Fibroblast of the conjunctiva (primary cell): ENCODE measurements around the gene MSH3.
"Not testable (repeated sequence)": the region's sequence is repeated elsewhere in the genome, so short reads cannot be mapped to it uniquely, and the experiment has no call there.

Source experiments
- DNase-seq: peaks from one replicate; pipeline ENCODE4 v3.0.0-alpha.2; 2010; ENCODE audit warnings: low read depth

Gene MSH3

GRCh38 chr5:80755626-80756025 lies 101.2 kb downstream of the MSH3 start:
- no peak for DNase-seq

GRCh38 chr5:80756292-80756691 lies 101.8 kb downstream of the MSH3 start:
- no peak for DNase-seq

GRCh38 chr5:80757290-80757689 lies 102.8 kb downstream of the MSH3 start:
- no peak for DNase-seq

- DNase-seq = no peak
Measured at GRCh38 chr5:80759866-80760577, 105.6 kb downstream of the MSH3 start.

- no peak for DNase-seq
Measured at GRCh38 chr5:80760680-80761079, 106.2 kb downstream of the MSH3 start.

GRCh38 chr5:80761176-80761575 lies 106.7 kb downstream of the MSH3 start:
- DNase-seq = no peak

DNA sequence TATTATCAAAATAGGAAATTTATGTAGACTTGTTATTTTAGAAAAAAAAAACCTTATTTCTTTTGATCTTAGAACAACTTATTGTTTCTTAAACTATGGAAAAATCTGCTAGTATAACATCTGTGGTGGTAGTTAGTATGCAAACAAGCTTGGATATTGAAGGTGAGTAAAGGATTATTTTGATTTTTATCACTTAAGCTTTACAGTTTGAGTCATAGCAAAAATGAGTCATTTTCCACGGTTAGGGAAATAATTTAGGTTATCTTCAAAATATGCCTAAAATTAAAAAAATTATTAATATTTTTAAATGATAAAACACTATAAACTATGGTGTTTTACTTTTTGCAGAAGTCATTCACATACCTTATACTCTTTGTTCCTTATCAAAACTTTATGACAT lies 107.5 kb downstream of the MSH3 start:
- DNase-seq = no peak

DNA sequence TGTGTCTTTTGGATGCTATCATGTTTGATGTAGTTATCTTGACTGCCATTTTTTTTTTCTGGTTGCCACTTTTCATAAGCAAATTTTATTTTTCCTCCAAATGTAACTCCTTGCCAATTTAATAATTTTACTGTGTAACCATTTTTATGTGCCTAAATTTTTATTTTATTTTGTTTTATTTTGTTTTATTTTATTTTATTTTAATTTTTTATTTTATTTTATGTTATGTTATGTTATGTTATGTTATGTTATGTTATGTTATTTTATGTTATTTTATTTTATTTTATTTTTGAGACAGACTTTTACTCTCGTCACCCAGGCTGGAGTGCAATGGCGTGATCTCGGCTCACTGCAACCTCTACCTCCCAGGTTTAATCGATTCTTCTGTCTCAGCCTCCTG lies 108.1 kb downstream of the MSH3 start:
- no peak for DNase-seq

GRCh38 chr5:80763211-80763610 lies 108.8 kb downstream of the MSH3 start:
- peak; percentile 13 for DNase-seq

- DNase-seq = no peak
Measured at GRCh38 chr5:80763873-80764647, 109.6 kb downstream of the MSH3 start.

- DNase-seq = no peak
Measured at GRCh38 chr5:80764786-80765185, 110.3 kb downstream of the MSH3 start.

DNA sequence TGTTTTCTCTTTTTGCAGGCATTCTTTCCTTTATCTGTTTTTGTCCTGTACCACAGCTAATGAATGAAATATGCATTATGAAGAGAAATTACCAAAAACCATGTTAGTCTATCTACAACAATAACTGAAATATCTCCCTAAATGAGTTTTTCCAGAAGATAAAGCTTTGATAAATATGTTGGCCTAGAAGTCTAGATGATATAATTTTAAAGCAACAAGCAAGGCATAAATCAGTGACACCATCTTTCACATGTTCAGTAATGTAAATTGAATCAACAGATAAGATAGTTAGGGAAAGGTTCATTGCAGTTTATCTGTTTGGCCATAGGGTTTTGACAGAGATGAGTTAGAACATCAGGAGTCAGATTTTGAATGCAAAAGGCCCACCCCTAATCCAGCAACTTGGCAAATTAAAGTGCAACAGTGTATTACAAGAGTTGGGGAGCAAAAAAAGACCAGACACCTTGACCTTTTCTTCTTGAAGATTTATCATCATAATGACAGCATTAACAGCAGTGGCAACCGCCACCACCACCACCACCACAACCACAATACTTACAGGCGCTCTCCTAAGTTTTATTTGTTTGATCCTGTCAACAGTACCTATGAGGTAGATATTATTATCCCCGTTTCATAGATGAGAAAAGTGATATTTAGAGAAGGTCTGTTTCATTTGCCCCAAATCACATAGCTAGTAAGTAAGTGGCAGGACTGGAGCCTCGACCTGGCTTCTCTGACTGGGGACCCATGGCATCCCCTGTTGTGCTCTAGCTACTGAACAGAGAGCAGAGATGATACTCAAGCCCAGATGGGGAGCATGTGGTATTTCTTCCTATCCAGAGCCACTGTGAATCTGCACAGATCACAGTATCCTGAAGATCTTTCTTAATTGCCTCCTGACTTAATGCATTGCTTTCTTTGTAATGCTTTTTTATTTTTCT lies 123.2 kb downstream of the MSH3 start:
- DNase-seq = no peak

- DNase-seq = no peak
Measured at GRCh38 chr5:80780024-80780423, 125.6 kb downstream of the MSH3 start.

- DNase-seq = no peak
Measured at GRCh38 chr5:80780761-80781285, 126.4 kb downstream of the MSH3 start.

GRCh38 chr5:80781356-80781755 lies 126.9 kb downstream of the MSH3 start:
- no peak for DNase-seq

- DNase-seq = no peak
Measured at GRCh38 chr5:80782626-80783025, 128.2 kb downstream of the MSH3 start.

- not testable (repeated sequence) for DNase-seq
Measured at GRCh38 chr5:80783751-80784150, 129.3 kb downstream of the MSH3 start.

GRCh38 chr5:80784451-80784850 lies 130.0 kb downstream of the MSH3 start:
- DNase-seq = no peak

GRCh38 chr5:80789319-80790016 lies 135.0 kb downstream of the MSH3 start:
- not testable (repeated sequence) for DNase-seq

DNA sequence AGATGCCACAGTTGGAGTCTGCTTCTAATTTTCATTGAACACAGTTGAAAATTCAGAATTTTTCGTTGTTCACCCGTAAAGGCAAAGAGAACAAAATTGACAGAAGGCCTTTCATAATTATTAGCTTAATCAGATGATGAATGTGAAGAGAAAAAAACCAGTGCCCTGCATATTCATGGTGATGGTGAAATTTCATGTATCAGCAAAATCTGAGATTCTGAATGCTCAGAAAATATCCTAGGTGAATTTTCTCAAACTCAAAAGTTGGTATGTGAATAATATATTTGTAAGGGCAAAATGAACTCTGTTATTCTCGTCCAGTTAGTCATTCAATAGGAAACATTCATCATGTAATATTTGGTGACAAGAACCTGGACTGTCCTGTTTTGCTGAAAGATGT lies 136.2 kb downstream of the MSH3 start:
- DNase-seq = no peak

GRCh38 chr5:80793354-80793753 lies 138.9 kb downstream of the MSH3 start:
- no peak for DNase-seq

DNA sequence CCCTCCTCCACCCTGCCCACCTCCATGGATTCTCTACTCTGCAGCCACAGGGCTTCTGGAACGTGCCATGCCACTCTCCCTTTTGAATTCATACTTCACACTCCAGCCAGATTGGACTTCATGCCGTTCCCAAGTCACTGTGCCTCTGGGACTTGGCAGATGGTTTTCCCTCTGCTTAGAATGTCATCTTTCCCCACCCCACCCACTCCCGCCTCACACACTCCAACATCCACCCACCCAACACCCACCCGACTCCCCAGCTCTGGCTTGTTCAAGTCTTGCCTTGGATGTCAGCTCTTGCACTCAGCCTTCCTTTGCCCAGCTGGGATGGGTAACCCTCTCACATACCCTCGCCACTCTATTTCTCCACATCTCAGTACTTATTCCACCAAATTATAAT lies 142.4 kb downstream of the MSH3 start:
- no peak for DNase-seq
